IPS-11a (cell line): ENCODE measurements around the gene RABEPK.
"Not testable (repeated sequence)": the region's sequence is repeated elsewhere in the genome, so short reads cannot be mapped to it uniquely, and the experiment has no call there.

Experiments
- H3K4me3 ChIP-seq: one replicate; pipeline ENCODE4 v1.5.1; 2013; ENCODE audit warnings: low read depth, low read length, control low read depth

Gene RABEPK

GRCh38 chr9:125243792-125244260, 43.5 kb downstream of the RABEPK start:
- no peak overlapping the region for H3K4me3 ChIP-seq

- no peak overlapping the region for H3K4me3 ChIP-seq
These were observed 45.9 kb downstream of the RABEPK start for GRCh38 chr9:125246261-125246667.

GRCh38 chr9:125254231-125254630, 53.9 kb downstream of the RABEPK start:
- no peak overlapping the region for H3K4me3 ChIP-seq

- no peak overlapping the region for H3K4me3 ChIP-seq
These were observed 55.5 kb downstream of the RABEPK start for GRCh38 chr9:125255781-125256391.

- no peak overlapping the region for H3K4me3 ChIP-seq
These were observed 57.9 kb downstream of the RABEPK start for GRCh38 chr9:125258160-125258785.

GRCh38 chr9:125258832-125259534, 58.6 kb downstream of the RABEPK start:
- H3K4me3 ChIP-seq = no peak overlapping the region

GRCh38 chr9:125260561-125260960, 60.2 kb downstream of the RABEPK start:
- H3K4me3 ChIP-seq = no peak overlapping the region

- H3K4me3 ChIP-seq = peak within 1 kb of the TSS; percentile 87
These were observed 61.4 kb downstream of the RABEPK start, which contains the start of gene GAPVD1 for GRCh38 chr9:125261501-125262293. Gene GAPVD1, plus strand, starts transcription at chr9:125261826. Its CDS starts 37,096 bp downstream, at chr9:125298922.

GRCh38 chr9:125262294-125262991, 62.1 kb downstream of the RABEPK start:
- H3K4me3 ChIP-seq = peak overlapping the region; percentile 87

GRCh38 chr9:125264068-125264467, 63.7 kb downstream of the RABEPK start:
- not testable (repeated sequence) for H3K4me3 ChIP-seq

- no peak overlapping the region for H3K4me3 ChIP-seq
These were observed 68.2 kb downstream of the RABEPK start for GRCh38 chr9:125268394-125269013.

- H3K4me3 ChIP-seq = no peak overlapping the region
These were observed 68.7 kb downstream of the RABEPK start for GRCh38 chr9:125269014-125269397.

GRCh38 chr9:125271081-125271480, 70.7 kb downstream of the RABEPK start:
- no peak overlapping the region for H3K4me3 ChIP-seq

GRCh38 chr9:125272697-125273096, 72.4 kb downstream of the RABEPK start:
- H3K4me3 ChIP-seq = no peak overlapping the region

- no peak overlapping the region for H3K4me3 ChIP-seq
These were observed 76.4 kb downstream of the RABEPK start for GRCh38 chr9:125276771-125277170.

GRCh38 chr9:125277411-125277810, 77.1 kb downstream of the RABEPK start:
- H3K4me3 ChIP-seq = no peak overlapping the region

- no peak overlapping the region for H3K4me3 ChIP-seq
These were observed 80.6 kb downstream of the RABEPK start for GRCh38 chr9:125280945-125281344.
